ENCODE data around the gene ACTR10. TPM values are rescaled to one million over a fixed set of nuclear protein-coding genes. Genes with fewer than 3 reads are reported as not detected.

Gene ACTR10
- total RNA-seq, 1 experiment from 2014 or later: 39.6 TPM

- no peaks in the 10 kb centered on the region for H3K27me3 ChIP-seq (ENCODE audit: insufficient read depth, low read length)
- POLR2A ChIA-PET: interaction anchor here (0.8 to 1.6 kb wide), 3 partner anchors 9 to 54 kb away, joined by 3 to 9 read pairs (median 3); partner anchors contain the start of gene ARID4A
- TF ChIP-seq FOSL1 (IDR thresholded peaks at IDR 0.05; ENCODE audit: low read depth) (0 out of 2 replicates have a peak, but pooled peaks have one; percentile 16), CBX3 (IDR thresholded peaks at IDR 0.05; ENCODE audit: low read depth) (0 out of 2 replicates have a peak, but pooled peaks have one; percentile 10), REST (IDR thresholded peaks at IDR 0.05; ENCODE audit: low read depth) (no peak), MAX (IDR thresholded peaks at IDR 0.05) (peak; percentile 48)
- H4K20me1 ChIP-seq (ENCODE audit: insufficient read depth): peaks cover 8% of the 10 kb centered on the region; the same call in 1 of the 2 replicates
- H3K4me2 ChIP-seq (ENCODE audit: low read length): peak overlapping the region; percentile 83
- DNase-seq (ENCODE audit: low read depth, low spot score) (peak; percentile 26), ATAC-seq (peak; percentile 49)
- RAD21 ChIA-PET (ENCODE audit: low non-redundant PET in 1 of 2, low total read pairs in 2 of 2, uncharacterized antibody in 2 of 2, unreplicated experiment in 2 of 2): interaction anchor here in 1 of 2 experiments (0.6 kb wide), 1 partner anchor 161 kb away, joined by 3 read pairs; no protein-coding TSS in a partner anchor
- CTCF ChIA-PET: no interaction called here
- no peaks in the 10 kb centered on the region for H3K9me2 ChIP-seq (ENCODE audit: insufficient read depth)
- H3K9ac ChIP-seq (ENCODE audit: low read length): peak overlapping the region; percentile 66
- TSS peak; percentile 95 for BruUV-seq (replicated peaks)
- peak overlapping the region; percentile 69 to 82 for H3K4me3 ChIP-seq (replicated peaks in 1 of 2; ENCODE audit: low read depth in 1 of 2, low read length in 2 of 2)
- peaks cover 43% of the 10 kb centered on the region for H3K79me2 ChIP-seq (ENCODE audit: insufficient read depth, low read length)
- H2AFZ ChIP-seq (ENCODE audit: low read depth, low read length, poor library complexity, severe bottlenecking): peak overlapping the region; percentile 71
- intact Hi-C loops (cut with micrococcal nuclease): loop anchor here (2.0 kb wide), 2 partner anchors 43 to 55 kb away; partner anchors contain the start of genes ACTR10 and ARID4A
- peaks cover 6 to 7% of the 10 kb centered on the region in 2 experiments; a peak in 2 of 4 replicates for H3K36me3 ChIP-seq (ENCODE audit: control insufficient read depth in 1 of 2, insufficient read depth in 2 of 2, low read length in 2 of 2)
- no peaks in the 10 kb centered on the region for H3K9me3 ChIP-seq (ENCODE audit: control insufficient read depth in 1 of 2, insufficient read depth in 1 of 2, low read depth in 1 of 2, low read length in 2 of 2)
- peaks cover 9 to 21% of the 10 kb centered on the region in 2 experiments for H3K4me1 ChIP-seq (ENCODE audit: control insufficient read depth in 1 of 2, insufficient read depth in 2 of 2, low read length in 2 of 2)
- H3K27ac ChIP-seq (ENCODE audit: low read depth, low read length): peak overlapping the region; percentile 95; the same call in 1 of the 2 replicates
Observed at GRCh38 chr14:58243790-58244555, 44.0 kb downstream of the ACTR10 start.
